OCI-LY7 (cell line): ENCODE results near the gene SPATA31D1. TPM values are rescaled to one million over a fixed set of nuclear protein-coding genes. Genes with fewer than 3 reads are reported as not detected.
"Not testable (repeated sequence)": the region's sequence is repeated elsewhere in the genome, so short reads cannot be mapped to it uniquely, and the experiment has no call there.

ENCODE experiments used
- Bru-seq: library from RNA; stranded (reverse); fragments of 400-500 nt; gene quantifications from one replicate; lab custom pipeline; 2021; lab: Mats Ljungman, UMichigan
- BruChase-seq, 2 experiments: library from RNA; stranded (reverse); fragments of 400-500 nt; gene quantifications; one replicate each; lab custom pipeline; 2021; lab: Mats Ljungman, UMichigan
- BruUV-seq: library from RNA; stranded (reverse); fragments of 400-500 nt; replicated peaks from 2 replicates; lab custom pipeline; 2021; lab: Mats Ljungman, UMichigan
- CTCF ChIA-PET: fragments of 300-600 bp; sonication (Branson Sonifier 250); formaldehyde crosslinking; loops from one replicate; lab custom pipeline; 2022; ENCODE audit warnings: antibody characterized with exemption; ENCODE audit not compliant: unreplicated experiment; lab: Charles Lee
- POLR2A ChIA-PET: fragments of 300-600 bp; sonication (Branson Sonifier 250); formaldehyde crosslinking; loops from one replicate; lab custom pipeline; 2022; ENCODE audit warnings: antibody characterized with exemption; lab: Charles Lee
- DNase-seq: peaks from one replicate; pipeline ENCODE4 v3.0.0-alpha.2; 2015; ENCODE audit warnings: low spot score
- H2AFZ ChIP-seq: fragments of 200-600 bp; sonication (generic), shearing (Covaris generic); 2 replicates; pipeline ENCODE4 v1.6.1; 2014; ENCODE audit warnings: mild to moderate bottlenecking, antibody characterized with exemption, low read length, moderate library complexity
- H3K27ac ChIP-seq: fragments of 200-600 bp; sonication (generic); 2 replicates; pipeline ENCODE4 v1.5.1; 2014; ENCODE audit warnings: mixed run types, low read depth, mild to moderate bottlenecking, moderate library complexity, low read length, inconsistent platforms; ENCODE audit not compliant: poor library complexity, severe bottlenecking
- H3K36me3 ChIP-seq: fragments of 200-600 bp; sonication (generic); 2 replicates; pipeline ENCODE4 v1.6.1; 2014; ENCODE audit warnings: mild to moderate bottlenecking, antibody characterized with exemption, low read length, moderate library complexity, mixed read lengths; ENCODE audit not compliant: insufficient read depth
- H3K4me1 ChIP-seq: fragments of 200-600 bp; sonication (generic); 2 replicates; pipeline ENCODE4 v1.5.1; 2014; ENCODE audit warnings: mild to moderate bottlenecking, low read length; ENCODE audit not compliant: insufficient read depth, poor library complexity, severe bottlenecking
- H3K4me2 ChIP-seq: fragments of 200-600 bp; sonication (generic); 2 replicates; pipeline ENCODE4 v1.6.1; 2014; ENCODE audit warnings: mild to moderate bottlenecking, low read length
- H3K4me3 ChIP-seq: fragments of 200-600 bp; sonication (generic); 2 replicates; pipeline ENCODE4 v1.5.1; 2014; ENCODE audit warnings: mild to moderate bottlenecking, low read depth, low read length; ENCODE audit not compliant: poor library complexity, severe bottlenecking
- H3K79me2 ChIP-seq: fragments of 200-600 bp; sonication (generic); 2 replicates; pipeline ENCODE4 v1.6.1; 2016; ENCODE audit warnings: low read depth, mild to moderate bottlenecking, low read length, moderate library complexity, mixed read lengths; ENCODE audit not compliant: insufficient read depth
- H3K9me2 ChIP-seq: fragments of 200-600 bp; sonication (generic); 2 replicates; pipeline ENCODE4 v1.6.1; 2016; ENCODE audit warnings: mild to moderate bottlenecking, low read length, mixed read lengths; ENCODE audit not compliant: insufficient read depth
- H3K9me3 ChIP-seq: fragments of 200-600 bp; sonication (generic); 2 replicates; pipeline ENCODE4 v1.6.1; 2014; ENCODE audit warnings: mild to moderate bottlenecking, mixed run types, low read length, mixed read lengths
- H4K20me1 ChIP-seq: fragments of 200-600 bp; sonication (generic); 2 replicates; pipeline ENCODE4 v1.6.1; 2014; ENCODE audit warnings: mild to moderate bottlenecking, antibody characterized with exemption, low read length, moderate library complexity, mixed read lengths; ENCODE audit not compliant: insufficient read depth
- CTCF ChIP-seq: fragments of 200-600 bp; sonication (generic); conservative IDR thresholded peaks from 2 replicates; pipeline ENCODE4 v1.5.1; 2014; ENCODE audit warnings: mild to moderate bottlenecking, antibody characterized with exemption, low read length, moderate library complexity, mixed read lengths
- EZH2phosphoT487 ChIP-seq: fragments of 200-600 bp; sonication (generic); IDR thresholded peaks from 2 replicates; pipeline ENCODE4 v1.6.1; 2018; ENCODE audit warnings: low read depth, borderline replicate concordance, mild to moderate bottlenecking, mixed run types, antibody characterized with exemption, low read length, moderate library complexity, mixed read lengths
- intact Hi-C: fragments of 100-400 bp; cut with micrococcal nuclease; formaldehyde crosslinking; loops from one replicate; pipeline ENCODE4 v1.10.0; 2022; ENCODE audit not compliant: unreplicated experiment
- long read RNA-seq: library from polyadenylated mRNA; stranded (forward); transcript quantifications from one replicate; pipeline ENCODE4 v2.0.0, GENCODE V29; 2022
- total RNA-seq, 2 experiments: library from RNA; depleted of rRNA in 1 of 2; stranded (reverse); fragments of >200 nt in 1 of 2; shearing (Covaris generic) in 1 of 2; gene quantifications; 2 replicates each; pipeline ENCODE4 v1.2.3, GENCODE V29; 2014 to 2022

SPATA31D1 gene
- total RNA-seq (2014; rRNA removed; shearing (Covaris generic)) (not detected in 2 replicates), total RNA-seq (2022) (not detected in 2 replicates), Bru-seq, nascent RNA (not detected), BruChase-seq, experiment 1, labeled RNA remaining after a 6-hour chase (not detected), BruChase-seq, experiment 2, labeled RNA remaining after a 2-hour chase (not detected)
- long read RNA-seq, result 0 reads

DNA sequence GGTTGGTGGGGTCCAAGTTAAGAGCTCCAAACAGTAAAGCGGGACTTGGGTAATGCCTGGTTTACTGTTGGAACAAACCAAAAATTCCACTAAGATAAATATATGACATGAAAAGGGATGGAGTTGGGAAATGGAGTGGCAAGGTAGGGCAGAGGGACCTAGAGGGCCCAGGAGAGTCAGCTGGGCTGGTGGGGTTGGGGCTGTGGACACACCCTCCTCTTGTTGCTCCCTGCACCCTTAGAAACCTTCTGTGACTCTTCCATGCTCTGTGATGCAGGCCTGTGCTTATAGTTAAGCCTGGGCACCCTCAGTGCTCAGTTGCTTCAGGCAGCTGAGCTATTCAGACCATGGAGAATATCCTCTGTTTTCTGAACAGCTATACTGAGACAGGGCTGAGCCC lies at the start of gene SPATA31D1:
SPATA31D1 (plus strand) TSS at position 301 of the 400 bp plus-strand sequence; CDS start at position 348, 47 bp downstream.
- POLR2A ChIA-PET, result interaction anchor here (0.6 kb wide), 2 partner anchors 97 to 179 kb away, joined by 3 read pairs; no protein-coding TSS in a partner anchor
- CTCF ChIA-PET, H3K27ac ChIP-seq, H3K4me2 ChIP-seq, H3K9me2 ChIP-seq, H3K4me1 ChIP-seq, H4K20me1 ChIP-seq, intact Hi-C loops, DNase-seq, H3K9me3 ChIP-seq, H3K79me2 ChIP-seq, H2AFZ ChIP-seq, BruUV-seq, H3K36me3 ChIP-seq, H3K4me3 ChIP-seq: not testable (repeated sequence)

DNA sequence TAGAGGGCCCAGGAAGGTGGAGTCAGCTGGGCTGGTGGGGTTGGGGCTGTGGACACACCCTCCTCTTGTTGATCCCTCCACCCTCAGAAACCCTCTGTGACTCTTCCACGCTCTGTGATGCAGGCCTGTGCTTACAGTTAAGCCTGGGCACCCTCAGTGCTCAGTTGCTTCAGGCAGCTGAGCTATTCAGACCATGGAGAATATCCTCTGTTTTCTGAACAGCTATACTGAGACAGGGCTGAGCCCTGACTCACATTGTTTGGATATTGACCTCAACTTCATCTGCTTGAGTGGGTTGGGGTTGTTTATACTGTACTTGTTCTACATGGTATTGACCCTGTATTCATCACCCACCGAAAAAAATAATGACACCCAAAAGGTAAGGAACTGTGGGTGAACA lies 45.2 kb upstream of the SPATA31D1 start, which contains the start of gene SPATA31D3:
SPATA31D3 (plus strand) TSS at position 108 of the 400 bp plus-strand sequence; CDS start at position 194, 86 bp downstream.
- H2AFZ ChIP-seq, H3K9me2 ChIP-seq, DNase-seq, H3K4me3 ChIP-seq, H4K20me1 ChIP-seq, H3K79me2 ChIP-seq, H3K27ac ChIP-seq, POLR2A ChIA-PET, H3K4me2 ChIP-seq, H3K36me3 ChIP-seq, BruUV-seq, H3K4me1 ChIP-seq, H3K9me3 ChIP-seq, CTCF ChIA-PET, intact Hi-C loops: not testable (repeated sequence)

DNA sequence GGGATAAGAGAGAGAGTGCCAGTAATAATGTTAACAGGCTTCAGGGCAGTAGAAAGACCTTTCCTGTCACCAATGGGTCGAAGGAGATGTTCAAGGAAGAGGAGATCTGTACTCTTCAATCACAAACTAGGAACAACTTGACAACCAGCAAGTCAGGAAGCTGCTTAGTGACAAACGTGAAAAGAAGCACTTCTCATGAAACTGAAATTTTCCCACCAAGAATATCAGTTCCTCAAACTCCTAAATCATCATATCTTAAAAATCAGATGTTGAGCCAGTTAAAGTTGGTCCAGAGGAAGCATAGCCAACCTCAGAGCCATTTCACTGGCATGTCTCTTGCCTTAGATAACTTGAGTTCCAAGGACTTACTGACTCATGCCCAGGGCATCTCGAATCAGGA lies 39.9 kb upstream of the SPATA31D1 start:
- BruUV-seq, intact Hi-C loops, H3K36me3 ChIP-seq, H3K4me2 ChIP-seq, DNase-seq, CTCF ChIA-PET, H3K79me2 ChIP-seq, H2AFZ ChIP-seq, H3K9me3 ChIP-seq, H3K4me1 ChIP-seq, H3K27ac ChIP-seq, H4K20me1 ChIP-seq, H3K9me2 ChIP-seq, H3K4me3 ChIP-seq: not testable (repeated sequence)
- POLR2A ChIA-PET, result interaction anchor here (0.7 kb wide), 1 partner anchor 613 kb away, joined by 3 read pairs; no protein-coding TSS in a partner anchor

DNA sequence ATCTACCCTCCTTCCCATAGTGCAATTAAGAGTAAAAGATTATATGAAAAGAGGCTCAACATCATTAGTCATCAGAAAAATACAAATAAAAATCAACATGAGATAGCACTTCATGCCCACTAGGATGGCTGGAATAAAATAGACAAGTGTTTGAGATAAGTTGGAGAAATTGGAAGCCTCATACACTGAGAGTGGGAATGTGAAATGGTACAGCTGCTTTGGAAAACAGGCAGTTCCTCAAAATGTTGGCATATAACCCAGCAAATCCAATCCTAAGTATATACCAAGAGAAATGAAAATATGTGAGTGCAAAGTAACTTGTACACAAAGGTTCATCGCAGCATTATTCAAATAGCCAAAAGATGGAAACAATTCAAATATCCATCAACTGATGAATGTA lies 35.5 kb upstream of the SPATA31D1 start:
- no peak for TF ChIP-seq EZH2phosphoT487
- no peak for TF ChIP-seq CTCF
- ChIA-PET CTCF (no interaction called here), POLR2A (no interaction called here)
- BruUV-seq, result no TSS peak
- Histone ChIP-seq H3K4me1 (no peaks in the 10 kb centered on the region), H2AFZ (no peak overlapping the region), H3K4me3 (no peak overlapping the region), H3K9me3 (no peaks in the 10 kb centered on the region), H3K79me2 (no peaks in the 10 kb centered on the region), H4K20me1 (no peaks in the 10 kb centered on the region), H3K27ac (no peak overlapping the region), H3K4me2 (no peak overlapping the region), H3K36me3 (no peaks in the 10 kb centered on the region), H3K9me2 (no peaks in the 10 kb centered on the region)
- intact Hi-C loops, result no loop called here
- DNase-seq, result no peak
